HK-2 (cell line): Measurements from ENCODE around the gene CAPN3.

Experiments
- DNase-seq: peaks from one replicate; pipeline ENCODE4 v3.0.0-alpha.2; 2018; ENCODE audit not compliant: unreplicated experiment

The CAPN3 gene

DNA sequence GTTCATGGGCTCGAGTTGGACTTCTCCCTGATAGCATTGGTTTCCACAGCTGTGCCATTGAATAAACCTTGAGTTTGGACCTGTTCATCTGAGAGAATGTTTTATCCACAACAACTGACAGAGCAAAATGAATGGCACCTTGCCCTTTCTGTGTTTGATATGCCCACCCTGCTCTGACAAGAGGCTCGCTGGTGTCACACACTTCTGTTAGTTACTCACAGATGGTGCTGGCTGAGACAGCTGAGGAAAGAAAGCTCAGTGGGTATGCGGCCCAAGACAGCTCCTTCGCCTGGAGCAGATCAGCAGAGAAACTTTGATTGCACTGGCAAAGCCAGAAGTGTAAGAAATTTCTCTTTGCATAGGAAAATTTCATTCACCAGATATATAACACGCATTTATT, 2.5 kb upstream of the CAPN3 start:
- no peak for DNase-seq

DNA sequence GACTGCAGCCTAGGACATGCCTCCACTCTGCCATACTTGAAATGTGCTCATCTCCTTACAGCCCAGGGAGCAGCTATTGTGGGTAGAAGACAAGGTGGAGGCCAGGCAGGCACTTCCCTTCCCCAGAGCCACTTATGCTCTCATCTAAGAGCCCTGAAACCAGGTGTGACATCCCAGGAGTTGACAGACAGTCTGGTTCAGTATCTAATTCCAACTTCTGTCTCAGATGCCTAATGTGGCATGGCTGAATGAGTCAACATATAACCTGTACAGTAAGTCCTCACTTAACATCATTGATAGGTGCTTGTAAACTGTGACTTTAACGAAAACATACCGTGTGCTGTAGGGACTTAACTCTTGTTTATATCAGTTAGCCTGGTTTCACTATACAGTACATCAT, 1.2 kb upstream of the CAPN3 start:
- no peak for DNase-seq

DNA sequence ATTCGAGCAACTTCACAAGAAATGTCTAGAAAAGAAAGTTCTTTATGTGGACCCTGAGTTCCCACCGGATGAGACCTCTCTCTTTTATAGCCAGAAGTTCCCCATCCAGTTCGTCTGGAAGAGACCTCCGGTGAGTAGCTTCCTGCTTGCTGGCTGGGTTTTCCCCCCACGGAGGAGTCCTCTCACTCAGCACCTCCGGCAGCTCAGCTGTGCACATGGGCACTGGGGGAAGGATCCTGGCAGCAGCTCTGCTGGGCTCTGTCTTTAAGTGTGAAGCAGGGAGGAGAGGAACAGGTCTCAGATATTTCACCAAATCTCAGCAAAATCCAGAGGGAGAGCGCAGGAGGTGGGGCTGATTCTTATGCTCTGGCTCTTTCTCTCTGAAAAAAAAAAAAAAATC, 684 bp downstream of the CAPN3 start:
- DNase-seq = no peak

DNA sequence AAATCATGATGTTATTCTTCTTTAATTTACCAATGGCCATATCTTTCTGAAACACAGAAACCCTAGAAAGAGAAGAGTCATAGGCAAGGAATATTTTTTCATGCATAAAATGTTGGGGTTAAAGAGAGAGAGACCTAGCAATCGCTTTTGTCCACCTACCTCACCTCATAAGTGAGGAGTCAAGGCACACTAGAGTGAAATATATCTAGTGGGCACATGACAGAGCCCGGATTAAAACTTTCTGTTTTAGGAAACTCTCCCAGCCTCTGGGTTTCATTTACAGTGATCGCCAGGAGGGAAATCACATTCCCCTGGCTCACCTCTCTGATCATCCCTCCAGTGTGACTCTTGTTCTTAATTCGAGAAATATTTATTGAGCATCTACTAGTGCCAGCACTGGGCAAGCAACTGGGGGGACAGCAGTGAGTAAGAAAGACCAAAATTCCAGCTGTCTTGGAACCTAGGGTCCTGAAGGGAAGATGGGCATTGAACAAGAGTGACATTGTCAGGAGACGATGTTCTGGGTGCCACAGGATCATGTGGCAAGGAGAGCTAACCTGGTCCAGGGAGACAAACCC, 1.3 kb downstream of the CAPN3 start:
- no peak for DNase-seq

DNA sequence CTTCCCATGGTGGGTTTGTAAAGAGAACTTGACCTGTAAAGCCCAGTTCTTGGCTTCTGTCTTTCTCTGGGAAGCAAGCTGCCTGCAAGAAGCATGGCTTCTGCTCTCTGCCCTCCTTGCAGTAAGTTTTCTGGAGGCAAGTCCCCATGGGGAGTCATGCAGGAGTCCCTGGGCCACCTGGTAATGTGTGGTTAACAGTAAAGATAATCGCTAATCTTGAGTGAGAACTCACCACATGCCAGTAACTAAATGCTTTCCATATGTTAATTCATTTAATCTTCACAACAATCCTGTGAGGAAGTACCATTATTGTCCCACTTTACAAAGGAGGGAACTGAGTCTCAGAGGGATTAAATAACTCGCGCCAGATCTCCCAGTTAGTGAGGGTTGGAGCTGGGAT, 4.2 kb downstream of the CAPN3 start:
- DNase-seq = no peak

DNA sequence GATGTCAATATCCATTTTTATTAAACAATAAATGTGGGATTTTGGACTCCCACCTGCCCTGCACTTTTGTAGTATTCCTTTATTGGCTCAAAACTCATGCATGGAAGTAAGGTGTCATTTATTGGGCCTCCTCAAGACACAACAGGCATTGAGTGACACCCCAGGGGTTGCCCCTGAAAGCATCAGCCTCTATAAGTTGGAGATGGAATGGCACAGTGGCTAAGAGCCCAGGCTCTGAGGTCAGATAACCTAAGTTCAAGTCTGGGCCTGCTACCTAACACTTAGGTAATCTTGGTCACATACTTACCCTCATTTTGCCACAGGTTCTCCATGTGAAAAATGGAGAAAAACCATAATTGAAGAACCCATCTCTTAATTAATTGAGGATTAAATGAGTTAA, 4.6 kb downstream of the CAPN3 start:
- no peak for DNase-seq

DNA sequence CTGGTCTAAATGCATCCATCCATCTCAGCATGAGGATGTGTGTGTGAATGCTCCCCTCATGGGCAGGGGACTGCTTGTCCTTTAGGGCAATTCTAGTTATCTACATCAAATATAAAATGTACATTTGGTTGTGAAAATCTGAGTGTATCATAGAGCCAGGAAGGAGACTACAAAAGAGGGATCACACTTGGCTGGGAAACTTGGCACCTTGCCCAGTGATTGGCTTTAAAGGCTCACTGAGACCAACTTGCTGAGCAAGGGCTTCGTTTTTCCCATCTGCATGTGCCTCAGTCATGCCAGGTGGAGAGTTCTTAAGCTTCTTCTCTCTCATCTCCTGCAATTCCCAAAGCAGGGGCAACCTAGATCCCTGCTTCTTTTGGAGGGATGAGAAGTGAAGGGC, 5.2 kb downstream of the CAPN3 start:
- DNase-seq = no peak

DNA sequence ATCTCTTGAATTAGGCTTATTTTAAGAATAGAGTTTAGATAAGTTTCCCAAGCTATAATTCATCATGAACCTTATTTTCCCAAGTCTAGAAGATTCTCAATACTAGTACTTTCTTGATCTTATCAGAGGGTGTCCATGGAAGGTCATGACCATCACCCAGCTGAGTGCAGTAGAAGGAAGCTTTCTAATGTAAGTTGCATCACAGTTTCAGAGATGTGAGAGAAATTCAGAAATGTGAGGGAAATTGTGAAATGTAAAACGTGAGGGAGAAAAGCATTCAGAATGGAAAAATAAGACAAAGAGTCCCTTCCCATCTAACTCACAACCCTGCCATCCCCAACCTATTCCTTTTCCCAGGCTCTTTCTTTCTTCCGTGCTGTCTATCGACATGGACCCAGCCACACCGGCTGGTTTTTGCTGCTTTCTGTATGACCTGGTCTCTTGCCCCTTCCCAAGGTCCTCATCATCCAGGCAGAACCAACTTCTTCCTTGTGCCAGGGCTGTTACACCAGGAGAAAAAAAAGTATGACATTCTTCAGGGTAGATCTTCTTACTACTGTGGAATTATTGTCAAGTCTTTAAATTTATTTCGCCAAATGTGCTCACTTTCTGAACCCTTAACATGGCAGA, 6.7 kb downstream of the CAPN3 start:
- DNase-seq = no peak

DNA sequence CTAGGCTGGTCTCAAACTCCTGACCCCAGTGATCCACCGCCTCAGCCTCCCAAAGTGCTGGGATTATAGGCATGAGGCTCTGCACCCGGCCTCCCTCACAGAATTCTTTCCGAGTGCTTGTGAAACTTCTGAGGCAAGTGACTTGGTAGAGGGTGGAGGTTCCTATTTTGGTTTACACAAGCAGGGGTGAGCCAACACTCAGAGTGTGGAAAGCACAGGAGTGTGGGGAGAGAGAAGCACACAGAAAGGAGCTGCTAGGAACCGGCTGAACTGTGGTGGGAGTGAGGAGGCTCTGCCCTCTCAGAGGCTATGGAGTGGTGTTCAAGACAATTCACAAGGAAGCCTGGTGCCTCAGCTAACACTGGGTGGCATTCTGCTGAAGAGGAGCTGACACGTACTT, 7.7 kb downstream of the CAPN3 start:
- no peak for DNase-seq

DNA sequence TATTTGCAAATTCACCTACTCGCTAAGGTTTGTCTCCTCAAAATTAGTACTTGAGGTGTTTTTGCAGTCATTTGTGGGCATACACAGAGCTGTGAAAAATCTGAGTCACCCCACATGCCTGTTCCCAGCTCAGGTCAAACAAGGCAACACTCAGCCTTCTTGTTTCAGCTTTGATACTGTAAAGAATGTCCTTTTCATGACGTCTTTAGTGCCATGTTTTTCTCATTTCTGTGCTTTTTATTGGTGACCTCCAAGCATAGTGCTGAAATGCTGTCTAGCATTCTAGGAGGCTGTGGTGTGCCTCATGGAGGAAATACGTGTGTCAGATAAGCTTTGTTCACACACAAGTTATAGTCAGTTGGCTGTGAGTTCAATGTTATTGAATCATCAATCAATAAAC, 8.8 kb downstream of the CAPN3 start:
- no peak for DNase-seq

DNA sequence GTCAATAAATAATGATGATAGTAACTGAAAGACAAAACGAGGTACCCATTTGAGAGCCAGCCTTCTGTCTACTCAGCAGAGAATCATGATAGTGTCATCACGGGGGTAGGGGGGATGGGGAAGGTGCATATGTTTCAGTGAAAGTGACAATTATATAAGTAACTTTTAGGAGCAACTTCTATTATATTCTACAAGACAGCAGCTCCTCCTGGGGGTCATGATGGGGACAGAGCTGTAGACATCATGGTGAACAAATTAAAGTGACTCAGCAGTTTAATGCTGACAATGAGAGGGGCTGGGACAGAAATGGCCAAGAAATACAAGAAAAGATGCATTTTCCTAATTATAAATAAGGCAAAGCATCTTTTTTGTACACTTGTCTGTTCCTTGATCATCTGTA, 11.8 kb downstream of the CAPN3 start:
- DNase-seq = no peak

DNA sequence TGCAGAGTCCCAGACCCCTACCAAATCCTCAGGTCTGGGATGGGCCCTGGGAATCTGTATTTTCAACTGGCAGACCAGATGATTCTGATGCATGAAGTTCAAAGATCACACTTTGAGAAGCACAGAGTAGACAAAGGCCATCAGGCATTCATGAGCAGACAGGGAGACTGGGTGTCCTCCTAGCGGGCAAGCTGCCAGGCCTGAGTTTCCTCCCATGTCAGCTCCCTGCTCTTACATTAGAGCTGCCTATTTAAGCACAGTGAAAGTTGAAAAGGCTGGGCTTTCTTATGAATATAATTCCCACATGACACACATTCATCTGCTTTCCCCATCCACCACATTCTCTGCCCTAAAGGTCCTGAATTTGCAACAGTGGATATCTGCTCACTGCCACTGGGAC, 14.0 kb downstream of the CAPN3 start:
- no peak for DNase-seq

DNA sequence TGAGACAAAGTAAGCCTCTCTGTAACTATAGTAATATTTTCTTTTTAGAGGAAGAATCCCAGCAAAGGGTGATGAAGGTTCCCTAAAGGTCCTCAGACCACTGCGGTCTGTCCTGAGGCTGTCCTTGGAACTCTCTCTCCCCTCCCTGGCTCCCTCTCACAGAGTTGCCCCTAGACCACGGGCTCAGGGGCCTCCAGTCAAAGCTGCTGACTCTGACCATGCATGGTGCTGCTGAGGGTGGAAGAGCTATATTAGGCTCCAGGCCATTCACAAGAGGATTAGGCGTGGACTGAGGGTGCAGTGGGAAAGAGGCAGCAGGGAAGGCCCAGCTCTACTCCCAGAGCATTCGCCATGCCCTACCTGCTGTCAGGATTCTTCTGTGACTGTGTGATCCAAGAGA, 14.6 kb downstream of the CAPN3 start:
- no peak for DNase-seq

DNA sequence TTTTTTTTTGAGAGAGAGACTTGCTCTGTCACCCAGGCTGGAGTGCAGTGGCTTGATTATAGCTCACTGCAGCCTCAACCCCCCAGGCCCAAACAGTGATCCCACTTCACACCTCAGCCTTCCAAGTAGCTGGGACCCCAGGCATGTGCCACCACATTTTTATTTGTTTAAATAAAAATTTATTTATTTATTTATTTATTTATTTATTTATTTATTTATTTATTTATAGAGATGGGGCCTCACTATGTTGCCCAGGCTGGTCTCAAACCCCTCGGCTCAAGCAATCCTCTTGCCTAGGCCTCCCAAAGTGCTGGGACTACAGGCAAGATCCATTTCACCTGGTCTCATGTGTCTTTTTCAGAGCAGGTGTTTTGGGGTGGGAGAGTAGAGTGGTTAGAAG, 15.5 kb downstream of the CAPN3 start:
- no peak for DNase-seq

DNA sequence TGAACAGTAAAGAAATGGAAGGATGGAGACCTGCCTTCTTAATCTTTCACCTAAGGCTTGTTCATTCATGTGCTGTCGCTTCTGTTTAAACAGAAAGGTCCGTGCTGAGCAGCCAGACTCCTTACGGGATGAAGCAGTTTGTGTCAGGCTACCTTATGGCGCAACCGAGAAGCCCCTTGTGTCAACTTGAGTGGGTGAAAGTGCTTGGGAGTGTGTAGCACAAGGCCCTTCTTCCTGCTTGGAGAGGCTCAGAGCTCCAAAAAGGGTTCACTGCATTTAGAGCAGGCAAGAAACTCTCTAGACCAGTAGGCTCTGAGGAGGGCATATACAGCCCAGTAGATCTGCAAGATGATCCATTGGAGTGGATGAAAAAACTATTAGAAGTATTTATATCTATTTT, 16.0 kb downstream of the CAPN3 start:
- no peak for DNase-seq

DNA sequence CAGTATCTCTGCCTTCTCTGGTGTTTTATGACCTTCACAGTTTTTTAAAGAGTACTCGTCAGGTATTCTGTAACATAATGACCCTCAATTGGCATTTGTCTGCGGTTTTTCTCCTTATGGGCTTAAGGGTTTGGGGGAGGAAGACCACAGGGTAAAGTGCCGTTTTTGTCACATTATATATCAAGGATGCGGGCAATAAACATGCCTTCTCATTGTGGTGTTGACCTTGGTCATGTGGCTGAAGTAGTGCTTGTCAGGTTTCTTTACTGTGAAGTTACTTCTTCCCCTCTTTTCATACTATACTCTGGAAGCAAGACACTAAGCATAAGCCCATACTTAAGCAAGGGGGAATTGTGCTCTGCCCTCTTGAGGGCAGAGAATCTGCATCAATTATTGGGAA, 16.6 kb downstream of the CAPN3 start:
- DNase-seq = no peak

DNA sequence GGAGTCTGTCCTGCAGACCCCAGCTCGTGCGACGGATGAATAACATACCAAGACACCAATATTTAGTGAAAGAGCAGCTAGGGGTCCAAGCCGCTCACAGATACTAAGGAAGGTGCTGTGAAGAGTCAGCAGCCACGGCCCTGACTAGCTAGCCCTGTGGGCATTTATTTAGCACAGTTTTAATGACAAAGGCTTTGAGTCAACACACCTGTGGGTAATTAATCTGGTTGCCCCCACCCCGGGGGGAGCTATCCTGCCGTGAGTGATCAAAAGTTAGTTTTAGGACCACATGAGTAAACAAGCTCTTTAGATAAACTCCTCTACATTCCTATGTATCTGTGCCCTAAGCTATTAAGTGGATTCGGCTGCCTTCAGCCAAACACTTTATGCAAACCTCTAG, 18.7 kb downstream of the CAPN3 start:
- DNase-seq = no peak

DNA sequence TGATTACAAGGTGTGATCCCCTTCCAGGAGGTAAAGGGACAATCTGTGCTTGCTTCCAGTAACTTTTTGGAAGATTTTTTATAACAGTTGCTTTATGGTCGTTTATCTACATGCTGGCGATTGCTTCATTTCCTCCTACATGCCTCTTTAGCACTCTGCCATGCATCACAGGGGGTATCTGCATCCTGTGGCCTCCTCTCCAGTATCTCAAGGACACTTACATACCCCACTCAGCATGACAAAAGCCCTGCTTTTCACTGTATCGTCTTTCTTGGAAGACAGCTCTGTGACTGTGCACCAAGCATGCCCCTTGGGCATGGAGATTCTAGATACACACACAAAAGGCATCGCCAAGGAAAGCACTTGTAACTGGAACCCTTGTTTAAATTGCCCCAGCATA, 25.3 kb downstream of the CAPN3 start:
- DNase-seq = no peak

DNA sequence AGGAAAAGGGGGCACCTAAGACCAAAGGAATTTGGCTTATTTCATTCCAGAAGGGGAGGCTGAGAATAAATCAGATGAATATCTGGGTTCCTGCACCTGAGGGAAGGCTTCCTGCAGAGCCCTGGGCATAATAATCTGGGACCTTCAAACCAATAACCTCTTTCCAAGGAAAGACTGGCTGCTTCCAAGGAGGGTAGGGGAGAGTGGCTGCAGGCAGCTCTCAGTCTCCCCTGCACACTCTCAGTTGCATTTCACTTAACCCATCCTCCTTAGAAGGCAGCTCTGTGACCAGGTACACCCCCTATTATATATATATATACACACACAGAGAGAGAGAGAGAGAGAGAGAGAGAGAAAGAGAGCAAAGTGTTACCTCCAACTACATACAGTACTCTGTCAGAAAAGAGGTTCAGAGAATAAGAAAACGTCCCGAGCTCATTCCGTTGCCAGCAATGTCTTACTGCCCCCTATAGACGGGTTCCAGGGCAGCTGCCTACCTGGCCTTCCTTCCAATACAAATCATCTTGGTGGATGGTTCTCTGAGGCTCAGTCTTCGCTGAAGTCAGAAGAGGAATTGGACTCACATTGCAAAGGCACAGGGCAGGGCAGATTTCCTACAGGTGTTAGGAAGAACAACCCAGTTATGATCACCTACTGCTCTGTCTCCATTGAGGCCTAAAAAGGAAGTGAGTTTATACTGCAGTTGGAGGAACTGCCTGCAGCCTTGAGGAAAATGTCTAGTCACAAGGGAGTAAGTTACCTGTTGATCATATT, 26.1 kb downstream of the CAPN3 start:
- DNase-seq = peak; percentile 14

DNA sequence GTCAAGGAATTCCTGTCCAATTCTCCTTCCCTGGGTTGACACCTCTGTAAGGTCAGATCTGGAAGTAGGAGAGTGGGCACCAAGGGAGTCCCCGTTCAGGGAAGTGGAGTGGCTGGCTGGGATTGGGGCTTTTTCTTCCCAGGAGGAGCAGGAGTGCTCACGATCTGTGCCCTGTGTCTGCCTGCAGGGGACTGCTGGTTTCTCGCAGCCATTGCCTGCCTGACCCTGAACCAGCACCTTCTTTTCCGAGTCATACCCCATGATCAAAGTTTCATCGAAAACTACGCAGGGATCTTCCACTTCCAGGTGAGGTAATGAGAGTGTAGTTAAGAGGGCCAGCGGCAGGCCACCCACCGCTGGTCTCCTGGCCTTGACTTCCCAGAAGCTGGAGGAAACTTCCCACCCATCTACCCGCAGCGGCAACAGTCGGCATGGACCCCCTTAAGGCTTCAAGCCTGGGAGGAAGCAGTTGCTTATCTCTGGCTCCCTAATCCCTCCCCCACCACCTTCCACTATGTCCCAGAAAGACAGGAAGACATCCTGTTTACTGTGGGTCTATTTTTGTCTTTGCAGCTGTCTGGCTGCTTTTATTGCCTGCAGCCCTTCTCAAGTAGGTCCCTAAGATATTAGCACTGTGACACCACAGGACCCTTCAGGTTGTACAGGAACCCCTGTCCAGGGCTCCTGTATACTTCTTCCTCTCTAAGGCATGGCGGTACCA, 26.8 kb downstream of the CAPN3 start:
- DNase-seq = no peak

DNA sequence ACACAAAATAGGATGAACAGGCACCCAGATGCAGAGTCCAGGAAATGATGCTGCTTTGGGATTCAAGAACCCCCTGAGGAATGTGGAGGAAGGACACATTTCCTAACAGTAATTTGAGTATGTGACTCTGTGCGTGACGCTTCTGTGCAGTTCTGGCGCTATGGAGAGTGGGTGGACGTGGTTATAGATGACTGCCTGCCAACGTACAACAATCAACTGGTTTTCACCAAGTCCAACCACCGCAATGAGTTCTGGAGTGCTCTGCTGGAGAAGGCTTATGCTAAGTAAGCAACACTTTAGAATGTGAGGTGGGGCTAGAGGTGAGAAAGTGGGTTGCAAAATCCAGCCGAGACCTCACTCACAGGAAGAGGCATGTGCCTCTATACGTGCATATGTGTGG, 28.3 kb downstream of the CAPN3 start:
- DNase-seq = no peak

DNA sequence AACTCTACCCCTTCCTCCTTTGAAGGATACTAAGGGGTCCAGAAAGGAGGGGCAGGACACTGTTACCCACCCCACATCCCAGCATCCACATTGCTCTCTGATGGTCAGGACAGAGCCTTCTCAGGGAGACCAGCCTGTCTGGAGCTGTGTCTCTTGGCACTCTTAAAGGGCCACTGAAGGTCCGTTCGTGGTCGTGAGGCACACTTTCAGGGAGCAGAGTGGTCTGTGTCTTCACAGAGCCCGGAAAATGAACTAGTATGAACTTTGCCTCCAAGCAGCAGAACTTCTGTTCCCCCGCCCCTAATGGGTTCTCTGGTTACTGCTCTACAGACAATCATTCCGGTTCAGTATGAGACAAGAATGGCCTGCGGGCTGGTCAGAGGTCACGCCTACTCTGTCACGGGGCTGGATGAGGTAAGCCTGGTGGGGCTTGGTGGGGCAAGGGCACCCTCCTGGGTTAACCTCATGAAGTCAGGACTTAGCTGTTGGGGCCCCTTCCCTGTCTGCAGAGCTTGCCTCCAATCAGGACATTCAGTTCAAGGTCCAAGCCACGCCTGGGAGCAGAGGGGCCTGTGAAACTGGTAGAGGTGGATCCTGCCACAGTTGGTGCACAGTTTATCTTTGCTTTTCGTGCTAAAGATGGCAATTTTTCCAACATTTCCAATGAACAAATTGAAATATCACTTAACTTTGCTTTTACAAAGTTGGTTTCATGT, 33.2 kb downstream of the CAPN3 start:
- DNase-seq = no peak
